Panc1 (cell line): ENCODE data around the gene UQCRQ. TPM values are rescaled to one million over a fixed set of nuclear protein-coding genes. Genes with fewer than 3 reads are reported as not detected.

Experiments used
- ATAC-seq: fragments of 200-7000 bp; cut with Tn5 transposase; 2 replicates; pipeline ENCODE4 v1.9.1; 2020; ENCODE audit warnings: mild to moderate bottlenecking, moderate library complexity
- BruUV-seq: library from RNA; stranded (reverse); fragments of 400-500 nt; replicated peaks from 2 replicates; lab custom pipeline; 2021; lab: Mats Ljungman, UMichigan
- CTCF ChIA-PET: fragments of 300-600 bp; sonication (Branson Sonifier 250); formaldehyde crosslinking; loops from one replicate; lab custom pipeline; 2022; ENCODE audit warnings: antibody characterized with exemption; lab: Charles Lee
- POLR2A ChIA-PET: fragments of 300-600 bp; sonication (Branson Sonifier 250); formaldehyde crosslinking; loops from one replicate; lab custom pipeline; 2022; ENCODE audit warnings: antibody characterized with exemption; lab: Charles Lee
- DNase-seq: peaks from one replicate; pipeline ENCODE4 v3.0.0-alpha.2; 2010; ENCODE audit warnings: low read depth, low spot score
- H3K27ac ChIP-seq: 2 replicates; pipeline ENCODE4 v1.5.1; 2011; ENCODE audit warnings: mild to moderate bottlenecking, low read length, inconsistent platforms
- H3K27me3 ChIP-seq: fragments of 200-500 bp; sonication (Bioruptor generic); 2 replicates; pipeline ENCODE4 v1.6.0; 2014; ENCODE audit warnings: low read length, inconsistent platforms; ENCODE audit not compliant: control insufficient read depth, insufficient read depth
- H3K36me3 ChIP-seq: fragments of 200-500 bp; sonication (Bioruptor generic); 2 replicates; pipeline ENCODE4 v1.5.1; 2014; ENCODE audit warnings: inconsistent platforms, mild to moderate bottlenecking, low read length, moderate library complexity; ENCODE audit not compliant: control insufficient read depth, insufficient read depth
- H3K4me1 ChIP-seq: 2 replicates; pipeline ENCODE4 v1.5.1; 2011; ENCODE audit warnings: inconsistent platforms, mild to moderate bottlenecking, low read length, moderate library complexity; ENCODE audit not compliant: control insufficient read depth, insufficient read depth
- H3K4me3 ChIP-seq, 2 experiments: 2 replicates each; pipeline ENCODE4 v1.5.1; 2011 to 2012; ENCODE audit warnings: low read depth in 2 of 2, low read length in 2 of 2, mild to moderate bottlenecking in 2 of 2, inconsistent platforms in 1 of 2, moderate library complexity in 1 of 2
- H3K9me3 ChIP-seq: fragments of 200-500 bp; sonication (Bioruptor generic); 2 replicates; pipeline ENCODE4 v1.5.1; 2014; ENCODE audit warnings: low read depth, mild to moderate bottlenecking, inconsistent platforms, low read length, moderate library complexity; ENCODE audit not compliant: control insufficient read depth, insufficient read depth
- POLR2AphosphoS5 ChIP-seq: IDR thresholded peaks from 2 replicates; pipeline ENCODE4 v1.6.1; 2012; ENCODE audit warnings: mild to moderate bottlenecking, low read depth, low read length, moderate library complexity
- SIN3A ChIP-seq: IDR thresholded peaks from 2 replicates; pipeline ENCODE4 v1.6.1; 2012; ENCODE audit warnings: low read depth, mild to moderate bottlenecking, low read length, moderate library complexity, borderline replicate concordance; ENCODE audit not compliant: insufficient read depth
- TCF7L2 ChIP-seq: IDR thresholded peaks from 2 replicates; pipeline ENCODE4 v1.6.1; 2011; ENCODE audit warnings: mild to moderate bottlenecking, low read depth, low read length, inconsistent platforms
- in situ Hi-C: cut with HindIII; loops from 2 replicates; pipeline ENCODE4 v1.10.0; 2016; ENCODE audit warnings: low sequenced_read_pairs, low pct_unique_long_range_greater_than_20kb
- intact Hi-C: fragments of 100-400 bp; cut with micrococcal nuclease; formaldehyde crosslinking; loops from one replicate; pipeline ENCODE4 v1.10.0; 2022; ENCODE audit not compliant: unreplicated experiment
- total RNA-seq: library from RNA; stranded (reverse); gene quantifications from one replicate; pipeline ENCODE4 v1.2.1, GENCODE V29; 2021; ENCODE audit not compliant: unreplicated experiment
- TF ChIP-seq, protein P1 (sequence below), 2 experiments: IDR thresholded peaks; 2 replicates each; pipeline ENCODE4 v1.6.1; 2011 to 2012; ENCODE audit warnings: low read depth in 2 of 2, control low read depth in 1 of 2, low read length in 1 of 2, mild to moderate bottlenecking in 1 of 2, moderate library complexity in 1 of 2; ENCODE audit not compliant: insufficient read depth in 1 of 2
- TF ChIP-seq, protein P2 (sequence below): fragments of 450-650 bp; IDR thresholded peaks from 2 replicates; pipeline ENCODE4 v1.5.1; 2017; ENCODE audit warnings: mild to moderate bottlenecking

Gene UQCRQ
- total RNA-seq, 1 experiment from 2014 or later = 475 TPM

DNA sequence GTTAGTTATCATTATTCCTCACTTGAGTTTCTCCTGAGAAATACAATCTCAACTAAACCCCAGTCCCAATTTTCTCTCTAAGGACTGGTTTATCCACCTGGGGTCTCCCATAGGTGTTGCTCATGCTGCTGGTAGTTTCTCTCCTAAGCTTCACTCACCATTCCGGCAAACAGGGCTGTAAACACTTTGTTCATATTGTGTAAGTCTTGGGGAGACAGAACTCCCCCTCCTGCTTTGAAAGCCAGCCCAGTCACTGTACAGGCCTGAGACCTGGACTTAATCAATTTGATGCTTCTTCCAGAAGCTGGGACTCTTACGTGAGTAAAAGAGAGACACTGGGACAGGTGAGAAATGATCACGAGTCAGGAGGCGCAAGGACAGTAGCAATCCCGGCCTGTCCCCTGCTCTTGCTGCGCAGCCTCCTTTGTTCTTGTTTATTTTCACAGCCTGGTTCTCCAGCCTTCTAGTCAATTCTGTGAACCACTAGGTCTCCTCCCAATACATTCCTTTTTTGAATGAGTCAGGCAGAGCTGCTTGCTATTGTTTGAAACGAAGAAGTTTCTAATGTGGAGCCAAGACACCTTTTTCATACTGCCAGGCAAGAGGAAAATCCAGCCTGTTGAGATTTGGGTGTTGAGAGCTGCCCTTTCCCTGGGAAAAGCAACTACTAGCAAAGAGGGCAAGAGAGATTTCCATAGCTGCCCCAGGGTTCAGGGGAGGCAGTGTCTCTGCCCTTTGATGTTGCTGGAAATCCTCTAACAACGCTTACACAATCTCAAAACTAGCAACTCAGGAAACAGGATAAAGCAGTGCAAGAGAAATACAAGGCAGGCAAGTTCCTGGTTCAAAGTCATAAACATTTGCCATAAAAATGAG lies 26.8 kb upstream of the UQCRQ start:
- Histone ChIP-seq H3K27ac (no peak overlapping the region), H3K36me3 (no peaks in the 10 kb centered on the region), H3K9me3 (no peaks in the 10 kb centered on the region), H3K4me1 (no peaks in the 10 kb centered on the region), H3K27me3 (no peaks in the 10 kb centered on the region), H3K4me3 (no peak overlapping the region)
- DNase-seq (no peak), ATAC-seq (no peak)
- TF ChIP-seq TCF7L2 (no peak), POLR2AphosphoS5 (no peak), SIN3A (no peak)
- TF ChIP-seq, protein P1, sequence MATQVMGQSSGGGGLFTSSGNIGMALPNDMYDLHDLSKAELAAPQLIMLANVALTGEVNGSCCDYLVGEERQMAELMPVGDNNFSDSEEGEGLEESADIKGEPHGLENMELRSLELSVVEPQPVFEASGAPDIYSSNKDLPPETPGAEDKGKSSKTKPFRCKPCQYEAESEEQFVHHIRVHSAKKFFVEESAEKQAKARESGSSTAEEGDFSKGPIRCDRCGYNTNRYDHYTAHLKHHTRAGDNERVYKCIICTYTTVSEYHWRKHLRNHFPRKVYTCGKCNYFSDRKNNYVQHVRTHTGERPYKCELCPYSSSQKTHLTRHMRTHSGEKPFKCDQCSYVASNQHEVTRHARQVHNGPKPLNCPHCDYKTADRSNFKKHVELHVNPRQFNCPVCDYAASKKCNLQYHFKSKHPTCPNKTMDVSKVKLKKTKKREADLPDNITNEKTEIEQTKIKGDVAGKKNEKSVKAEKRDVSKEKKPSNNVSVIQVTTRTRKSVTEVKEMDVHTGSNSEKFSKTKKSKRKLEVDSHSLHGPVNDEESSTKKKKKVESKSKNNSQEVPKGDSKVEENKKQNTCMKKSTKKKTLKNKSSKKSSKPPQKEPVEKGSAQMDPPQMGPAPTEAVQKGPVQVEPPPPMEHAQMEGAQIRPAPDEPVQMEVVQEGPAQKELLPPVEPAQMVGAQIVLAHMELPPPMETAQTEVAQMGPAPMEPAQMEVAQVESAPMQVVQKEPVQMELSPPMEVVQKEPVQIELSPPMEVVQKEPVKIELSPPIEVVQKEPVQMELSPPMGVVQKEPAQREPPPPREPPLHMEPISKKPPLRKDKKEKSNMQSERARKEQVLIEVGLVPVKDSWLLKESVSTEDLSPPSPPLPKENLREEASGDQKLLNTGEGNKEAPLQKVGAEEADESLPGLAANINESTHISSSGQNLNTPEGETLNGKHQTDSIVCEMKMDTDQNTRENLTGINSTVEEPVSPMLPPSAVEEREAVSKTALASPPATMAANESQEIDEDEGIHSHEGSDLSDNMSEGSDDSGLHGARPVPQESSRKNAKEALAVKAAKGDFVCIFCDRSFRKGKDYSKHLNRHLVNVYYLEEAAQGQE (IDR thresholded peaks at IDR 0.05; ENCODE audit: insufficient read depth in 1 of 2, low read depth in 2 of 2, low read length in 1 of 2) = no peak
- TF ChIP-seq, protein P2, sequence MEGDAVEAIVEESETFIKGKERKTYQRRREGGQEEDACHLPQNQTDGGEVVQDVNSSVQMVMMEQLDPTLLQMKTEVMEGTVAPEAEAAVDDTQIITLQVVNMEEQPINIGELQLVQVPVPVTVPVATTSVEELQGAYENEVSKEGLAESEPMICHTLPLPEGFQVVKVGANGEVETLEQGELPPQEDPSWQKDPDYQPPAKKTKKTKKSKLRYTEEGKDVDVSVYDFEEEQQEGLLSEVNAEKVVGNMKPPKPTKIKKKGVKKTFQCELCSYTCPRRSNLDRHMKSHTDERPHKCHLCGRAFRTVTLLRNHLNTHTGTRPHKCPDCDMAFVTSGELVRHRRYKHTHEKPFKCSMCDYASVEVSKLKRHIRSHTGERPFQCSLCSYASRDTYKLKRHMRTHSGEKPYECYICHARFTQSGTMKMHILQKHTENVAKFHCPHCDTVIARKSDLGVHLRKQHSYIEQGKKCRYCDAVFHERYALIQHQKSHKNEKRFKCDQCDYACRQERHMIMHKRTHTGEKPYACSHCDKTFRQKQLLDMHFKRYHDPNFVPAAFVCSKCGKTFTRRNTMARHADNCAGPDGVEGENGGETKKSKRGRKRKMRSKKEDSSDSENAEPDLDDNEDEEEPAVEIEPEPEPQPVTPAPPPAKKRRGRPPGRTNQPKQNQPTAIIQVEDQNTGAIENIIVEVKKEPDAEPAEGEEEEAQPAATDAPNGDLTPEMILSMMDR = no peak
- intact Hi-C loops = no loop called here
- POLR2A ChIA-PET = no interaction called here
- CTCF ChIA-PET = interaction anchor here (0.5 kb wide), 1 partner anchor 27 kb away, joined by 3 read pairs; the partner anchor contains the start of gene UQCRQ
- in situ Hi-C loops = no loop called here
- BruUV-seq = no TSS peak

DNA sequence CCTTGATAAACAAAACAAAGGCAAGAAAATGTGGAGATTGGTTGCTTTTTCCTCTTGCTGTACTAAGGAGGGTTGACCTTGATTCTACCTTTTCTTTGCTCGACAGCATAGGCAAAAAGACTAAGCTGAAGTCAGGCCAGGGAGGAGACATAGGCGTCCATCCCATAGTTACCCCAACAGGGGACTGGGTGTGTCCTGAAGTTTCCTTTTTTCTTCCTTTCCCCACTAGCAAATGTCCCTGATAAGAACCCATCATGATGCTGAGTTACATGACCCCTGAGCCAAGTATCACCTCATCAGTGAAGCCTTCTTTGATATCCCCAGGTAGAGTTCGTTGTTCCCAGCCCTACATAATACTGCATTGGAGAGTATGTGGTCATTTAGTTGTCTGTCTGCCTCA lies 26.1 kb upstream of the UQCRQ start:
- POLR2A ChIA-PET = no interaction called here
- no peak overlapping the region for H3K4me3 ChIP-seq
- H3K27me3 ChIP-seq = no peaks in the 10 kb centered on the region
- BruUV-seq = no TSS peak
- ATAC-seq (no peak), DNase-seq (no peak)
- TF ChIP-seq, protein P1 (IDR thresholded peaks at IDR 0.05; ENCODE audit: insufficient read depth in 1 of 2, low read depth in 2 of 2, low read length in 1 of 2) = no peak
- H3K4me1 ChIP-seq = no peaks in the 10 kb centered on the region
- CTCF ChIA-PET = no interaction called here
- in situ Hi-C loops = no loop called here
- H3K9me3 ChIP-seq = no peaks in the 10 kb centered on the region
- no peaks in the 10 kb centered on the region for H3K36me3 ChIP-seq
- intact Hi-C loops = no loop called here
- H3K27ac ChIP-seq = no peak overlapping the region
